Fibroblast of skin of right quadriceps (primary cell): ENCODE results near the gene XPC.

ENCODE experiments used
- DNase-seq: peaks from one replicate; pipeline ENCODE4 v3.0.0-alpha.2; 2013

Gene XPC

DNA sequence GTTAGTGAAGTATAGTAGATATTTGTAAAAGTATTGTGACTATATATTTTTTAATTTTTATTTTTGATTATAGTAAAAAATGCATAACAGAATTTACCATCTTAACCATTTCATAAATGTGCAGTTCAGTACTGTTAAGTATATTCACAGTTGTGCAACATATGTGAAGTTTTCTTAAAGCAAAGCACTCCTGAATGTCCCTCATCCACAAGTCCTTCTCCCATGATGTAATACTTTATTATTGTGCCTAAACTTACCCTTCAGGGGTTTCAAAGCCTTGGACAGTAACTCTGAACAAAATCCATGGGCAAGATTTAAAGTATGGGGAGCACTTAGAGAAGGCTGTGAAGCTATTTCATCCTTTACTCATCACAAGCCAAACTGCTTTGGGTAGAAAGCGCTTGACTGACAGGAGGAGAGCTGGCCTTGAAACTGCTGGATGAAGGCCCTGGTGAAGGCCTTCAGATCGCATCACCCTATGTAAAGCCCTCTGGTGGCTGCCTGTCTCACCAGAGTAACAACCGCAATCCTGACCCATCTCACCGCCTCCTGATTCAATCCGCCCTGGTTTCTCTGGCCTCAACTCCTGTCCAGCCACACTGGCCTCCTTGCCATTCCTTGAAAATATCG, 28.3 kb upstream of the XPC start:
- no peak for DNase-seq

DNA sequence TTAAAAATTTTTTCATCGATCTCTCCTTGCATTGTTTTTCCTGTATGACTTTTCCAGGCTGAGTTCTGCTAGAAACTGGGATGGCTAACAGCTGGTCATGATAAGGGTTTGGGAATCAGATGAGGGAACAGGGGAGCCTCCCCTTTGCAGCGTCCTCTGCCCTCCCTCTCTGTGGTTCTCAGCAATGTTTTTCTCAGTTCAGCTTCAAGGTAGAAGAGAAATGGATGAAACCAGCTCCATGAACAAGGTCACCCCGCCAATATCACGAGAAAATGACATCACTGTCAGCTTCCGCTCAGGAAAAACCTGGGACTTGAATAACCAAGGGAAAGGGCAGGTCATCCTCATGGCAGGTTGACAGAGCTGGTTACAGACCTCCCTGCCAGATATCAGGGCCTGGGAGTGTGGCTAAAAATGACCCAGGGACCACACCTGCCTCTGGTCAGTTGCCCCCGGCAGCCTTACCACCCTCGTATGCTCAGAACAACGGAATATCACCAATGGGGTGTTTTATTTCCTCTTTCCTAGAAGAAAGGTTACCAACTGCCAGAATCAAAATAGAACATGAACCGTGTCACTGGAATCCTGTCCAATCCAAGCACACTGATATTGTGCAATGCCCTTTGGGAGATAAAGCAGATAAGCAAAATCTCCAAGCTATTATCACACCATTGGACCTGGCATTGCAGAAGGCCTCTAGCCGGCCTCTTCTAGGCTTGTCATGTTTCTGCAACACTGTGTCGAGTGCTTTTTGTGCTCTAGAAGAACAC, 26.3 kb upstream of the XPC start:
- peak; percentile 62 for DNase-seq

DNA sequence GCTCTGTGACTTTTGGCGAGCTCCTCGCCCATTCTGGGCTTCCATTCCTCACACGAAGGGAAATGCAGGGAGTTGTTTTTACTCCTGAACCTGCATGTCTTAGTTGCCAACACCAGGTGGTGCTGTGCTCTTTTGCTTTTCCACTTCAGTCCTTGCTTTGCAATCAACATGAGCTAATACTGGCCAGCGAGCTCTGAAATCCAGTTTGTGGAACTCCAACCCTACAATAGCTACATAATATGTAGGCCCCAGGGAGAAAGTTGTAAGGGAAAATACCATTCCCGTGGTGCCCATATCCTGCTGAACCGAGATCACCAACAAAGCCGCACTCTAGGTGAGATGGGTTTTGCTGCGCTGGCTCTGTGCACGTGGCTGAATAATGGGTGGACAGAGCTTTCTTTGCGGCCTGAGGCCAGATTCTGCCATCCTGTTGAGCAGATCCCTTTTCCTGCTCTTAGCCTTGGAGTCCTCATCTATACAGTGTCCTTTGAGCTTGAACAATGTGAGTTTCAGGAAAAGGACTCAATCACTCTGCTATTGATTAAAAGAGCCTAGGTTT, 25.2 kb upstream of the XPC start:
- peak; percentile 84 for DNase-seq

DNA sequence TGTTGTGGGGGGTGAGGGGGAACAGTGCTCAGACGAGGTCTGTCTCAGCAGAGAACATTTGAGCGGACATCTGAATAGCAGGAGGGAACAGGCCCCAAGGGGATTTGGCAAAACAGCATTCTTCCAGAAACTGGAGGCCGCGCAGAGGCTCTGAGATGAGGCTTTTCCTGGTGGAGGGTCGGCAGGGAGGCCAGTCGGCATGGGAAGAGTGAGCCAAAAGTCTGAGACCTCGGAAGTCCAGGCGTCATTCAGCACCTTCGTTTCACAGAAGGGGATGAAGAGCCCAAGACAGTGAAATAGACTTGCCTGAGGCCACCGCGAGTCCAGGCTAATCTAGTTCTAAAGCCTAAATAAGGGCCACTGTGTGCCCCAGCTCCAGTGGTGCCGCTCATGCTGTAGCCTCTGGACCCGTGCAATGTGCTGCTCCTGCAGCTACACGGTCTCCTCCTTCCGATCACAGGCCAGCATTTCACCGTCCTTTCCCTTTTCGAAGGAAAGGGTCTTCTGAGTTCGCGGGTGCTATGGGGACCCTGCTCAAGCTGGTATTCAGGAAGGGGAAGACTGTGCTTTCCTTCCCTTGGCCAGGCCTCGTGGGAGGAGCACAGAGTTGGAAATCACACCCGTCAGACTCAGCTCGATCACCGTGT, 24.6 kb upstream of the XPC start:
- DNase-seq, result no peak

DNA sequence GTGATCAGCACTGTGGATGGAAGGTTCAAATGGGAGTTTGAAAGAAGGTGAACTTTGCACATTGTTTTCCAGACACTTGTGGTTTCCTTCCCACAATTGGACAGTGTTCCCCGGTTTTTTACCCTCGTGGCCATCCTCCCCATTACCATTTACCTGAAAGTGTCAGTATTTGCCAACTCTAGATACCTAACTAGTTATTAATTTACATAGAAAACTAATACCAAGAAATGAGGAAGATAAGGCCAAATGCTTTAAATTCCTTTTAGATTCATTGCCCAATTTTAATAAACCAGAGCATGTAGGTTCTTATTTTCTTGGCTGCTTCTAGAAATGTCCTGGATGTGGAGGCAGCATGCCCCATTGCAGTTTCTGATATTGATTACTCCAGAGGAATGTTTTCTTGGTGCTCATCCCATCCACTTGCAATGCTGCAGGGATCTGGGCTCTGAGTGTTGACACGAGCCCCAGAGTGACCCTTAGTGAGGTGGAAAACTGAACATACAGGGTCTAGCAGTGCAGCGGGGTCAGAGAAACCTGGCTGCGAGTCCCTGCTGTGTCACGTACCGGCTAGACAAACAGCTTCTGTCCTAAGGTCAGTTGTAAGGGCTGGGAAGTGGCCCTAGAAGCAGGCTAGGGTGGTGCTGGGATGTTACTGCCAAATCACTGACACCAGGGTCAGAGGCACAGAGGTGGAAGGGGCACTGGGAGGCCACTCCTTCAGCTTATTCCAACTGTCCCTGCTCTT, 23.7 kb upstream of the XPC start:
- peak; percentile 24 for DNase-seq

DNA sequence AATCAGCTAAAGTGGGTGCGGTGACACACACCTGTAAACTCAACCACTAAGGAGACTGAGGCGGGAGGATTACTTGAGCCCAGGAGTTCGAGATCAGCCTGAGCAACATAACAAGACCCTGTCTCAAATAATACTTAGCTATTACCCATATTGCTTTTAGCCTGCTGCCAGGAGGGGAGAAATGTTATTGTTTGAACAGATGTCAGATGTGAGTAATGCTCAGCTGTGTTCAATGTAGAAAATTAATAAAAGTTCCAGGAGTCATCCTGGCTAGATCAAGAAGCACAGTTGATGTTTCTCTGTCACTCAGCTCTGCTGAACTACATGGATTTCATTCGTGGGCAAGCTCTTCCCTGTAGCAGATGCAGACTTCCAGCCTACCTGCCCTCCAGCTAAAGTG, 22.4 kb upstream of the XPC start:
- peak; percentile 18 for DNase-seq

DNA sequence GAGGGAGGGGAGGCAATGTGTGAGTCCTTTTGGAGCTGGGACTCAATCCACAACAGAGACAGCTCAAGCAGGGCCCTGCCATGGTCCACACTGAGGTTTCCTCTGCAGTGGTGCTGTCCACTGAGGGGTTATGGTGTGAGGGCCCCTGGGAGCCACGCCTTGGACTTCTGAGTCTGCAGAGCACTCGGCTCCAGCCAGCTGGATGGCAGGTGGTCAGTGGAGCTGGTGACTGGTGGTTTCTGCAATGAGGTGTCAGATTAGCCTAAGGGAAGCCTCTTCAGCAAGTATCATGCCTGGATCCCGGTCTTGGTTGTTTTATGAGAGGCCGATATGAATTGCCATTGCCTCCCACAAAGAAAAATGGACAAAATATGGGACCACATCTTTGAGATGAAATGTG, 21.9 kb upstream of the XPC start:
- DNase-seq, result no peak

DNA sequence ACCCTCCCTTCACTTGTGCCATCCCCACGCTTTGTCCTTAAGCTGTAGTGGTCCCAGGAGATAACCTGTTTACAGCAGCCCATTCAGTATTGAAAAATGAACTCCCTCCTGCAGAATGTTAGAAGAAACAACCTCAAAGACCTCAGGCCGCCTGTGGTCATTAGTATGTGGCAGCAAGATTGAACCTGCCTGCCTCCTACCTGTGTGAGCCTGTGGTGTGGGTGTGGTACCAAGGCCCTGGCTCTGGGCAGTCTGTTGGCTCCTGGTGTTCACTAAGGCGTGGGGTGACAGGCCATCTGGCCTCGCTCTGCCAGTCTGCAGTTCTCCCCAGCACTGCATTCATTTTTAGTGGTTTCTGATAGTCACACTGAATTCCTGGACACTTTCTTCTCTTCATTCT, 21.2 kb upstream of the XPC start:
- DNase-seq, result no peak

DNA sequence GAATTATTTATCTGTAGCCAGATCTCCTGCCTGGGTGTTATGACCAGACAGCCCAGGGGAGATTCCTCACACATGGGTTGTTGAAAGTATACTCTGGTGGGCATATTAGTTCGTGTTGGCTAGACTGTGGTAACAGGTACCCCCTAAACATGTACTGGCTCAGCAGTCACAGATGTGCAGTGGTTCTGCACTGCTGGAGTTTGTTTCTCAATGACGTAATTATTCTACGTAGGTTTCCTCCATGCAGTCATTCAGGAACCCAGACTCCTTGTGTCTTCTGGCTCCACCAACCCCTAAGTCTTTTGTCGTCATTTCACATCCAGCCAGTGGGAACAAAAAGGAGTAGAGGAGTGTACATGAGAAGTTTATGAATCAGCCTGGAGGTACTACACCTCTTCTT, 16.5 kb upstream of the XPC start:
- no peak for DNase-seq

DNA sequence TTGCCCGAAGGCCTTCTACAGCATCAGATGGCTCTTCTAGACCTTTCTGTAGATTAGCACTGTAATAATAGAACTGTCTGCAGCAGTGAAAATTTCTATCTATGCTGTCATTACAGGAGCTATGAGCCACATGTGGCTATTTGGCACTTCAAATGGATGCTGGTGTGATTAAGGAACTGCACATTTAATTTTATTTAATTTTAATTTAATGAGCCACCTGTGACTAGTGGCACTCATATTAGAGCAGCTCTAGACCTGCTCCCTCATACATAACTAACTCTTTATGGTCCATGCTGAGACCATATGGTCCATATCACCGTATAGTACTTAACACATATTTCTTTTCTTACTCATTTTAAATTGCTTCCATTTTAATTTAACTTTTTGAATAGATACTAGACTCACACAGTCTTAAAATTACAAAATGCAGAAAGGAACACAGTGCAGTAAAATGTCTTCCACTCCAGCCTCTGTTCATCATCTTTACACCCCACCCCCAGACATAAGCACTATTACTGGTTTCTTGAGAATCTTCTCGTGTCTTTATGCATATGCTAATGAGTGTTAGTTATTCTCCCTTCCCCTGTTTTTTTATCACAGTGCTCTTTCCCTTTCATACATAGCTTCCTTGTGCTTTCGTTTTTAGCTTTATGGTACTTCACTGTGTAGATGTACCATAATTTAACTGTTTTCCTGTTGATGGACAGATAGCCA, 9.8 kb upstream of the XPC start:
- DNase-seq, result no peak

DNA sequence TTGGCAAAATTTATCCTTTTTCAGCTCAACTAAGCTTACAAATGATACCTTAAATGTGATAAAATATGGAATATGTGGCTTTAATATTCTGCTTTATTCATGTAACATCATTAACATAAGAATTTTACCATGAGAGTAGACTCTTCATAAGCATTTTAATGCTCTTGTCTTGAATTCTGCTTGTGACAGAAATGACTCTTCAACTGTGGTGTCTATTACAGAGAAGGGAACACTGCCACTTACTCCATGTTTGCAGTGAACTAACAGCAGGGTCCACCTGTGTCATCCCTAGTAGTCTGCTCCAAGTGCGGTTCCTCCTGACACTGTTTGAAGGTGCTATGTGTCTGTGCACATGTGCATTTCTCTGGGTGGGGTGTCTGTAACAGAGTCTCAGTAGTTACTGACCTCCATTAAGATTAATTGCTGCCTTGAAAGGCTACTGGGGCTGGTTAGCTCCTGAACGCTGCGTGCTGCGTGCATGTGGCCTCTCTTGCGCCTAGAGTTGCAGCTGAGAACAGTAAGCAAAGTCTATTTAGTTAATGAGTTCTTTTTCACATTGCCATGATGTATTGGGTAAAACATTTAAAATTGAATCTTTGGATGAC, 8.6 kb upstream of the XPC start:
- no peak for DNase-seq

DNA sequence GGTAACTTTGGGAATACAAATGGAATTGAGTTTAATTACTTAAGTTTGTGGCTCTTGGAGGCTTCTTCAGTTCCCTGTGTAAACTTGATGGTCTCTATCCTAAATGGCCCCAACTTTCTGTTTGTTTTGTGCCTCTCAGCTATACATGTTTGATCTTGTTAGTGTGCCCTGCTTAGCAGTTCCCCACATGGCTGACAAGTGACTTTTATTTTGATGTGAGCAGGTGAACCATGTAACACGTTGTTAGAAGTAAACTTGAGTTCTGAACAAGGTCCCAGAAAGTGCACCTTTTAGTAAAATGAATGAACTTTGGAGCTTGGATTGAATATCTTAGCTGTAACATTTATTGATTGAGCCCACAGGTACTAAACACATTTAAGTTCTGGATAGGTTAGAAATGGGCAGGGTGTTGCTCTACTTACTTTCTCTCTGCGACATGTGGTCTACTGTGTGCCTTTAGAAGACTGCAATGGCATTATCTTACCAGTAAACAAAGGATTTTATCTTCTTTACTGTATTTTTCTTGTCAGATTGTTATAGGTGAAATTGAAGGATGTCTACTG, 4.7 kb upstream of the XPC start:
- no peak for DNase-seq

DNA sequence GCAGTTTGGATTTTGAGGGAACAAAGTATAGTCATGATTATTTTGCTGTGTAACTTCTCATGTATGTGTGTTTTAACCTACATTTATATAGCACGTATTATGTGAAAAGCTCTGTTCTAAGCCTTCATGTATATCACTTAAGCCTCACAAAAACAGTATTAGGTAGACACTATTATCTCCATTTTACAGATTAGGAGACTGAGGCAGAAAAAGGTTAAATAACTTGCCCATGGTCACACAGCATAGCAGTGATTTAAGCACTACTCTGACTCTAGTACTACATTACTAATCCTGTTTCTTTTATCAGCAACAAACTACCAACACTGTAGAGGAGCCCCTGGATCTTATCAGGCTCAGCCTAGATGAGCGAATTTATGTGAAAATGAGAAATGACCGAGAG, 2.9 kb upstream of the XPC start:
- no peak for DNase-seq

DNA sequence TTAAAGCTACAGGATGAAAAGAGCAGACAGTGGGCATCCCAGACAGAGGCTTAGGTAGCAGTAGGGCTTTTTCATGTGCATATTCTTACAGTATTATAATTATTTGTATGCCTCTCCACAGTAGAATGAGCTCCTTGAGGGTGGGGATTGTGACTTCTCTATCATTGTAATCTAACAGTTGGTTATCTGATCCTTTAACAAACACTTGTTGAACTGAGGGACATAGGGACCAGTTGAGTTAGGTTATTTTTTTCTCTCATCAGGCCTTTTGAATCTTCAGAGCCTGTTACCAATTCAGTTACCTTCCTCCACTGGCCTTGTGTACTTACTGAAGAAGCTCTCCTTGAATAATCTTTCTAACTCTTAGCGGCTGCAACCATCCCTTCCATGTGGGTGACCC, 1.4 kb upstream of the XPC start:
- no peak for DNase-seq

DNA sequence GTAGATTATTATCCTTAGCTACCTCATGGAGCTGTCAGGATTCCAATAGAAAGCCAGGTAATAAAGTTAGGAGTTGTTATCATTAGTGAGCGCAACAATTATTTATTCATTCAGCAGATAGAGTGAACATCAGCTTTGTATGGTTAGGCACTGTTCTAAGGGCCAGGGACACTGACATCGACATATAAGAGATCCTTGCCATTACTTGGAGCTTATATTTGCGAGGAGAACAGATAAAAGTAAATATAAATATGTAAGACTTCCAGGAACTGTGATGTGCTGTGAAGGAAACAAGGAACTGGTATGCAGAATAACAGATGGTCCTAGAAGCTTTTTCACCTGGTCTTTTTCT, 689 bp upstream of the XPC start:
- DNase-seq, result no peak

DNA sequence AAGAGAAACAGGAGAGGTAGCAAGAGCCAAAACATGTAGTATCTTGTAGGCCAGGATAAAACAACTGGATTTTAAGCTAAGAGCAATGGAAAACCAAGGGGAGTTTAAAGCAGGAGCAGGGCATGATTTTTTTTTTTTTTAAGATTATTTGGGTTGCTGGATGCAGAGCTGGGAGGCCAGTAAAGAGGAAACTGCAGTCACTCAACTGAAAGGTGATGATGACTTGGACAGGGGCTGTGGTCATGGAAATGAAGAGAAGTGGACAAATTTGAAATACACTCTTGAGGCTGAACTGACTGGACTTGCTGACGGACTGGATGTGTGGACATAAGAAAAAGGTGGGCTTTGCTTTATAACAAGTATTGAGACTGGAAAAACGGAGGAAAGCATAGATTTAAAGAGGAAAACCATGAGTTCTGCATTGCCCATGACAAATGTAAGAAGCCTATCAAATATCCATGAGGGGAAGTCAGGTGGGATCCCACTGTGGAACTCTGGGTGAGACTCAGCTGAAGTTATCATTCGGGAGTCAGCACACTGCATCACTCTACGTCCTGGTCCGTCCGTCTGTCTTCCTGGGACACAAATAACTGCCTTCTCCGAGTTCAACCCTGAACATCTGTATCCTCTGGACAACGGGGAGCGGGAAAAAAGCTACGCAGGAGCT, 688 bp downstream of the XPC start:
- DNase-seq, result no peak

DNA sequence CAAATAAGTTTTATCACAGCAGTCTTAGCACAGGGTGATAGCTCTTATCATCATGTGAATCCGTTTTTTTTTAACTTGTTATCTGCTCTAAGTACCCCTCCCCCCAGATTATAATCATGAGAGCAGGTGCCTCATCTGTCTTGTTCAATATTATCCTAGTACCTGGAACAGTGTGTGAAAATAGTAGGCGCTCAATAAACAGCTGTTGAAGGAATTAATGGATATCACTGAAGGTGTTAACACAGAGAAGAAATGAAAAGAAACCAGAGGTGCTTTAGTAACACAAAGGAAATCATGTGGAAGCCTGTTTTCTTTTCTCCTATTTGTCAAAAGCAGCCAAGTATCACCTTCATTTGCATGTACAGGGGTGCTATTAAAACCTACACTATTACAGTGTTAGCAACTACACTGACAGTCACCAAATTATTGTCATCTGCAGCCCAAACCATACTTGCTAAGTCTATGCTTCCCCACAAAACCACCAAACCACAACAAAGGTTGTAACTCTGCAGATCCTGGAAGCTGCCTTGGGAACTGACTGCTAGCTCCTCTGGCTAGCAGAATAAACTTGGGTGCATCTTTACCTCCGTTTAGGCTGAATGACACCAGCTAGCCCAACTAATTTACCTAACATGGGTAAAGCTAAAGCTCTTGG, 2.9 kb downstream of the XPC start:
- DNase-seq, result peak; percentile 73

DNA sequence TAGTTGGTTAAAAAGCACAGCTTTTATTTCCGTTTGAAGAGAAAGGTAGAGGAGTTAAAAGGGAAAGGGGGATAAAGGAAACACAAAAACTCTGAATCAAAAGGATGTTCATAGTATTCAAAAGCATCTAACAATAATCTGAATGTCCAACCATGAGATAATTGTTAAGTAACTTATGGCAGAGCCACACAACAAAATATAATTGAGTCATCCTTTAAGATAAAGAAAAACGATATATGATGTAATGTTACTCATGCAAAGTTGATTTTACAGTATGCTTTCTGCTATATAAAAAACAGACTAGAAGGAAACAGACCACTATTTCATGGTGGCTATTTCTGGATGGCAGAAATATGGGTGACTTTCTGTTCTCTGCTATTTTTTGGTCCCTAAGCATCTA, 3.9 kb downstream of the XPC start:
- no peak for DNase-seq

DNA sequence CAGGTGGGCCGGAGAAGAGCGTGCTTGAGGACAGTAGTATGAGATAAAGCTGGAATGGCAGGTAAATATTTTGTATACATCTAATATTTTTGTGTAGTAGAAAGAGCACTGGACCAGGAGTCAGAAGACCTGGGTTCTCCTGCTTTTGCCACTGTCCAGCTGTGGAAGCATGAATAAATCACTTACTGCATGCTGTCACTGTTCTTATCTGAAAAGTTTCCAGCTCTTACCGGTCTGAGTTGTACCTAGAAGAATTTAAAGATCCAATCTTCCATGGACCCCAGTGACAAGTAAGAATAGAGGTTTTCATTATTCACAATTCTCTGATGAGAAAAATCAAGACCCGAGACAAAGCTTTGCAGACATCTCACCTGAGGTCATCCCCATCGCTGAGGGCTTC, 5.9 kb downstream of the XPC start:
- DNase-seq, result no peak

DNA sequence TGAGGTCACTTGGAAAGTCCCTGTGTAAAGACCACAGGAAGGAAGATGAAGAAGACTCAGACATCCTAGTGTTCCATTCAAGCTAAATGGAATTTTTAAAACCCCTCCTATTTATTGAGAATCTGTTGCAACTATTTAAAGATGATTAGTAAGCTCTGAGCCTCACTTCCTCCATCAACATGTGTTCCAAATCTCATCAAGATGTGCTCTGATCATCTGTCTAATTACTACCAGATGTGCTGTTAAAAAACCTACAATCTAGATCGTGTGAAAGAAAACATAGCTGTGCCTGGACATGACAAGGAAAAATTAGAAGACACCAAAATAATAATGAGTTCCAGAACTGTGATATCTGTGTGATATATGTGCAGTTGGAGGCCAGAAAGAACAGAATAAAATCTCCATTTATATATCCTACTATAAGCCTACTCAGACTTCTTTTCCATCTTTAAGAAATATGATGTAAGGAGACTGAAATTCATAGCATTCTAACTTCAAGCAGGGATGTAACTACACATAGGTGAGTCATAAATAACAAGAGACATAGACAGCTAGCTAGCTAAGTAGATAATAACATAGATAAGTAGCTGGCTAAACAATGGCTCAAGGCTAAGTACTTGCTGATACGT, 7.8 kb downstream of the XPC start:
- peak; percentile 91 for DNase-seq
